ENCODE data around the gene MORF4L1. TPM values are rescaled to one million over a fixed set of nuclear protein-coding genes. Genes with fewer than 3 reads are reported as not detected.
A peak's percentile ranks its signal among the peaks of the same experiment; 100 is the strongest.
"Not testable (repeated sequence)": the region's sequence is repeated elsewhere in the genome, so short reads cannot be mapped to it uniquely, and the experiment has no call there.

The MORF4L1 gene
- total RNA-seq, 2 donors from 2014 or later: 151 to 304 TPM

GRCh38 chr15:78925076-78925624 is 52.5 kb downstream of the MORF4L1 start:
- no peaks in the 10 kb centered on the region for H3K27me3 ChIP-seq (replicated peaks; ENCODE audit: insufficient read depth)
- 79% methylated on average over 9 of the region's 10 CpGs for WGBS
- no peaks in the 10 kb centered on the region for H3K36me3 ChIP-seq
- H3K4me1 ChIP-seq (replicated peaks): peaks cover under 1% of the 10 kb centered on the region
- TF ChIP-seq POLR2AphosphoS5 (IDR thresholded peaks at IDR 0.05) (no peak), CTCF (IDR thresholded peaks at IDR 0.05) (no peak), POLR2A (IDR thresholded peaks at IDR 0.05) (no peak)
- H3K9me3 ChIP-seq: no peaks in the 10 kb centered on the region
- no peak overlapping the region for H3K4me3 ChIP-seq
- H3K27ac ChIP-seq: no peak overlapping the region
- intact Hi-C loops (cut with DNase I): no loop called here
- DNase-seq (ENCODE audit: low spot score): no peak

GRCh38 chr15:78925956-78926743 is 53.5 kb downstream of the MORF4L1 start:
- TF ChIP-seq POLR2A (IDR thresholded peaks at IDR 0.05) (no peak), POLR2AphosphoS5 (IDR thresholded peaks at IDR 0.05) (no peak), CTCF (IDR thresholded peaks at IDR 0.05) (no peak)
- DNase-seq (ENCODE audit: low spot score): no peak
- Histone ChIP-seq H3K27ac (no peak overlapping the region), H3K4me3 (no peak overlapping the region), H3K9me3 (no peaks in the 10 kb centered on the region), H3K4me1 (replicated peaks) (peaks cover 8% of the 10 kb centered on the region), H3K36me3 (no peaks in the 10 kb centered on the region), H3K27me3 (replicated peaks; ENCODE audit: insufficient read depth) (no peaks in the 10 kb centered on the region)
- intact Hi-C loops (cut with DNase I): no loop called here
- WGBS: 85% methylated on average over 5 of the region's 5 CpGs

GRCh38 chr15:78927077-78927790 is 54.5 kb downstream of the MORF4L1 start:
- Histone ChIP-seq H3K27me3 (replicated peaks; ENCODE audit: insufficient read depth) (no peaks in the 10 kb centered on the region), H3K36me3 (no peaks in the 10 kb centered on the region), H3K9me3 (no peaks in the 10 kb centered on the region), H3K4me1 (replicated peaks) (peaks cover 18% of the 10 kb centered on the region), H3K27ac (no peak overlapping the region), H3K4me3 (no peak overlapping the region)
- no peak for DNase-seq (ENCODE audit: low spot score)
- WGBS: 82% methylated on average over 17 of the region's 17 CpGs
- TF ChIP-seq POLR2A (IDR thresholded peaks at IDR 0.05) (no peak), POLR2AphosphoS5 (IDR thresholded peaks at IDR 0.05) (no peak), CTCF (IDR thresholded peaks at IDR 0.05) (no peak)
- intact Hi-C loops (cut with DNase I): no loop called here

- peaks cover 25% of the 10 kb centered on the region for H3K4me1 ChIP-seq (replicated peaks)
- H3K4me3 ChIP-seq; intact Hi-C loops (cut with DNase I); H3K27ac ChIP-seq; H3K36me3 ChIP-seq; H3K27me3 ChIP-seq (replicated peaks; ENCODE audit: insufficient read depth); H3K9me3 ChIP-seq; DNase-seq (ENCODE audit: low spot score): not testable (repeated sequence)
- 93% methylated on average over 14 of the region's 14 CpGs for WGBS
Measured at GRCh38 chr15:78928176-78928575, 55.5 kb downstream of the MORF4L1 start.

GRCh38 chr15:78928616-78929093 is 56.0 kb downstream of the MORF4L1 start:
- Histone ChIP-seq H3K9me3 (no peaks in the 10 kb centered on the region), H3K36me3 (no peaks in the 10 kb centered on the region), H3K4me3 (no peak overlapping the region), H3K4me1 (replicated peaks) (peaks cover 30% of the 10 kb centered on the region), H3K27me3 (replicated peaks; ENCODE audit: insufficient read depth) (no peaks in the 10 kb centered on the region), H3K27ac (peak overlapping the region in 1 of 2 donors; percentile 82)
- intact Hi-C loops (cut with DNase I): no loop called here
- TF ChIP-seq POLR2A (IDR thresholded peaks at IDR 0.05) (no peak), CTCF (IDR thresholded peaks at IDR 0.05) (no peak), POLR2AphosphoS5 (IDR thresholded peaks at IDR 0.05) (no peak)
- no peak for DNase-seq (ENCODE audit: low spot score)
- WGBS: 90% methylated on average over 14 of the region's 14 CpGs

All from prostate gland (tissue), 2 donors.